Transverse colon (tissue), 3 donors: ENCODE results near the gene SLC35F6.

Experiments used
- CTCF ChIP-seq, 5 experiments: fragments of 200-600 bp in 3 of 5; fragments of 450-650 bp in 2 of 5; sonication (generic) in 3 of 5; IDR thresholded peaks; 1 replicate in 2 of 5; 2 replicates in 3 of 5; pipeline ENCODE4 v1.5.1; 2016 to 2017; ENCODE audit warnings: antibody characterized with exemption in 5 of 5, inconsistent platforms in 3 of 5, mild to moderate bottlenecking in 2 of 5, moderate library complexity in 1 of 5
- POLR2A ChIP-seq: fragments of 450-650 bp; IDR thresholded peaks from one replicate; pipeline ENCODE4 v1.6.1; 2016; ENCODE audit warnings: antibody characterized with exemption, mild to moderate bottlenecking, moderate library complexity

GRCh38 chr2:26754539-26754938 lies 9.5 kb upstream of the SLC35F6 start:
- TF ChIP-seq POLR2A (no peak), CTCF (IDR thresholded peaks at IDR 0.05) (no peak)
